Esophagus muscularis mucosa (tissue), 4 donors: ENCODE measurements around the gene AP4S1.

ENCODE experiments used
- EP300 ChIP-seq: sonication (generic); formaldehyde crosslinking; IDR thresholded peaks from one replicate; pipeline ENCODE4 v1.6.1; 2017; ENCODE audit warnings: antibody characterized with exemption
- POLR2A ChIP-seq: fragments of 450-650 bp; IDR thresholded peaks from one replicate; pipeline ENCODE4 v1.6.1; 2017; ENCODE audit warnings: antibody characterized with exemption, moderate library complexity, mild to moderate bottlenecking, low read depth
- POLR2AphosphoS5 ChIP-seq, 2 donors: sonication (generic); formaldehyde crosslinking; IDR thresholded peaks; one replicate each; pipeline ENCODE4 v1.6.1; 2017; ENCODE audit warnings: antibody characterized with exemption in 2 of 2
- TF ChIP-seq, protein P1 (sequence below), 3 experiments: fragments of 200-600 bp in 2 of 3; fragments of 450-650 bp in 1 of 3; sonication (generic) in 2 of 3; IDR thresholded peaks; one replicate each; pipeline ENCODE4 v1.5.1; 2017 to 2019; ENCODE audit warnings: antibody characterized with exemption in 3 of 3, mild to moderate bottlenecking in 2 of 3, moderate library complexity in 1 of 3

DNA sequence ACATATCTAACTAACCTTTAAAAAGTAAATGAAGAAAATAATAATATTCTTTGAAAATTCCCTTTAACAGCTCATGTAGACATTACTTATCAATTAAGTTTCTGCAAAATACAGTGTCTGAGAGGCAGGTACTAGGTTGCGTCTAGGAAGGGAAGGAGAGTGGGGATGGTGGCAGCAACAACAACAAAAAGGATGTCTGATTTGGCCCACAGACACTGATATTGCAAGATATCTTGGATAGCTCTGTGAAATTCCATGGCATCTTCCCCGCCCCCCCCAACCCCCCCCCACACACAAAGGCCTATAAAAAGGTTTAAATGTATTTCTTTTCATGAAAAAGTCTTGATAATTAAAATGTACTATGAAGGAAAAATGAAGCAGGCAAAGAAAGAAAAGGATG is 41.6 kb upstream of the AP4S1 start:
- TF ChIP-seq EP300 (no peak), POLR2AphosphoS5 (IDR thresholded peaks at IDR 0.05) (no peak), POLR2A (no peak)
- TF ChIP-seq, protein P1, sequence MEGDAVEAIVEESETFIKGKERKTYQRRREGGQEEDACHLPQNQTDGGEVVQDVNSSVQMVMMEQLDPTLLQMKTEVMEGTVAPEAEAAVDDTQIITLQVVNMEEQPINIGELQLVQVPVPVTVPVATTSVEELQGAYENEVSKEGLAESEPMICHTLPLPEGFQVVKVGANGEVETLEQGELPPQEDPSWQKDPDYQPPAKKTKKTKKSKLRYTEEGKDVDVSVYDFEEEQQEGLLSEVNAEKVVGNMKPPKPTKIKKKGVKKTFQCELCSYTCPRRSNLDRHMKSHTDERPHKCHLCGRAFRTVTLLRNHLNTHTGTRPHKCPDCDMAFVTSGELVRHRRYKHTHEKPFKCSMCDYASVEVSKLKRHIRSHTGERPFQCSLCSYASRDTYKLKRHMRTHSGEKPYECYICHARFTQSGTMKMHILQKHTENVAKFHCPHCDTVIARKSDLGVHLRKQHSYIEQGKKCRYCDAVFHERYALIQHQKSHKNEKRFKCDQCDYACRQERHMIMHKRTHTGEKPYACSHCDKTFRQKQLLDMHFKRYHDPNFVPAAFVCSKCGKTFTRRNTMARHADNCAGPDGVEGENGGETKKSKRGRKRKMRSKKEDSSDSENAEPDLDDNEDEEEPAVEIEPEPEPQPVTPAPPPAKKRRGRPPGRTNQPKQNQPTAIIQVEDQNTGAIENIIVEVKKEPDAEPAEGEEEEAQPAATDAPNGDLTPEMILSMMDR (IDR thresholded peaks at IDR 0.05) = no peak
